Left cardiac atrium (tissue), 4 donors: ENCODE measurements around the gene CPNE6. TPM values are rescaled to one million over a fixed set of nuclear protein-coding genes. Genes with fewer than 3 reads are reported as not detected.
A peak's percentile ranks its signal among the peaks of the same experiment; 100 is the strongest.
"Not testable (repeated sequence)": the region's sequence is repeated elsewhere in the genome, so short reads cannot be mapped to it uniquely, and the experiment has no call there.

ENCODE experiments used
- ATAC-seq, 2 donors: fragments of 200-7000 bp; cut with Tn5 transposase; one replicate each; pipeline ENCODE4 v1.9.1; 2020; ENCODE audit warnings: mild to moderate bottlenecking in 2 of 2, moderate library complexity in 2 of 2
- DNase-seq: peaks from one replicate; pipeline ENCODE4 v3.0.0-alpha.2; 2020
- intact Hi-C, 2 donors: fragments of 100-400 bp; cut with DNase I; formaldehyde crosslinking; loops; one replicate each; pipeline versions ENCODE4 v1.14.1 to v1.15.1; 2022 to 2023
- long read RNA-seq: library from polyadenylated mRNA; unstranded; transcript quantifications from one replicate; pipeline ENCODE4 v2.0.0, GENCODE V29; 2021
- total RNA-seq, 2 donors: library from RNA; stranded (reverse); fragmentation: NEBNext Ultra II Directional; extraction: Animal tissue kit (Norgen Biotek cat#: 25700); gene quantifications; one replicate each; pipeline ENCODE4 v1.2.1, GENCODE V29; 2021
- donor health status: DM: no; HTN: yes; CAD: no.
- donor health status: DM: no; HTN: yes; CAD: no; lungs with severe emphysema.
- donor health status: DM: yes; HTN: yes; CAD: no.
- donor health status: Dilated cardiomyopathy.

CPNE6 gene
- not detected for total RNA-seq
- long read RNA-seq: 0 reads

DNA sequence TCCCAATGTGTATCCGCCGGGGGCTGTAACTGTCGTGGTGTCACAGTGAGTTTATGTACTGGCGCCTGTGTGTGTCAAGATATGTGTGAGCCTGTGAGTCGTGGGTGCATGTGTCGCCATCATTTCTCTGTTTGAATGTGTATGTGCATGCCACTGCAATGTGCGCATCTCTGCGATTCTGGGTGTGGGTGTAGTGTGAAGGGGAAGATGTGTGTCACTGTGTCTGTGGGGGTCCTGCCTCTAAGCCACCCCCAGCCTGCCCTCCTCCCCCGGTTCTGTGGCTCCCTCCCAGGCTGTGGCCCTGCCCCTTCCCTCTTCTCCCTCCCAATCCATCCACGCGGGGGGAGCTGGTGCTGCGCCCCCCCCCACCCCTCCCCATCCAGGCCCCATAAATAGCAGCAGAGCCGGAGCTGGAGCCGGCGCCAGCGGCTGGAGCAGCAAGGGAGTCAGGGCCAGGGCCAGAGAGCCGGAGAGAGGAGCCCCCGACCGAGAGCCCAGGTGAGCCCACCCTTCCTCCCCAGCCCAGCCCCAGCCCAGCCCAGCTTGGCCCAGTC lies at the start of gene CPNE6:
Gene CPNE6 (plus strand): TSS at position 419 of the 554 bp plus-strand sequence. CDS start 1,375 bp downstream, outside the sequence.
- no peak for ATAC-seq
- intact Hi-C loops: no loop called here
- DNase-seq: no peak

DNA sequence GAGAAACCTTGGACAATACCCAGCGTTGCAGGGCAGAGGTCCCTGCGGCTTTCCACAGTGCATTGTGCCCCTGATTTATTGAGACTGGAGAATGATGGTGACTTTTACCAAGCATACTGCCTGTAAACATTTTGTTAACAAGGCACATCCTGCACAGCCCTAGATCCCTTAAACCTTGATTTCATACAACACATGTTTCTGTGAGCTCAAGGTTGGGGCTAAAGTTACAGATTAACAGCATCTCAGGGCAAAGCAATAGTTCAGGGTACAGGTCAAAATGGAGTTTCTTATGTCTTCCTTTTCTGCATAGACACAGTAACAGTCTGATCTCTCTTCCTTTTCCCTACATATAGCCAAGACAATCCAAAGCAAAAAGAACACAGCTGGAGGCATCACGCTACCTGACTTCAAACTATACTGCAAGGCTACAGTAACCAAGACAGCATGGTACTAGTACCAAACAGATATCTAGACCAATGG lies 46.4 kb upstream of the CPNE6 start:
- intact Hi-C loops, DNase-seq, ATAC-seq: not testable (repeated sequence)

DNA sequence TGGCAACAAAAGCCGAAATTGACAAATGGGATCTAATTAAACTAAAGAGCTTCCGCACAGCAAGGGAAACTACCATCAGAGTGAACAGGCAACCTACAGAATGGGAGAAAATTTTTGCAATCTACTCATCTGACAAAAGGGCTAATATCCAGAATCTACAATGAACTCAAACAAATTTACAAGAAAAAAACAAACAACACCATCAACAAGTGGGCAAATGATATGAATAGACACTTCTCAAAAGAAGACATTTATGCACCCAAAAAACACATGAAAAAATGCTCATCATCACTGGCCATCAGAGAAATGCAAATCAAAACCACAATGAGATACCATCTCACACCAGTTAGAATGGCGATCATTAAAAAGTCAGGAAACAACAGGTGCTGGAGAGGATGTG lies 41.7 kb upstream of the CPNE6 start:
- intact Hi-C loops, ATAC-seq, DNase-seq: not testable (repeated sequence)

DNA sequence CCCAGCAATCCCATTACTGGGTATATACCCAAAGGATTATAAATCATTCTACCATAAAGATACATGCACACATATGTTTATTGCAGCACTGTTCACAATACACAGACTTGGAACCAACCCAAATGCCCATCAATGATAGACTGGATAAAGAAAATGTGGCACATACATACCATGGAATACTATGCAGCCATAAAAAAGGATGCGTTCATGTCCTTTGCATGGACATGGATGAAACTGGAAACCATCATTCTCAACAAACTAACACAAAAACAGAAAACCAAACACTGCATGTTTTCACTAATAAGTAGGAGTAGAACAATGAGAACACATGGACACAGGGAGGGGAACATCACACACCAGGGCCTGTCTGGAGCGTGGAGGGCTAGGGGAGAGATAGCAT lies 40.0 kb upstream of the CPNE6 start:
- DNase-seq, ATAC-seq, intact Hi-C loops: not testable (repeated sequence)

DNA sequence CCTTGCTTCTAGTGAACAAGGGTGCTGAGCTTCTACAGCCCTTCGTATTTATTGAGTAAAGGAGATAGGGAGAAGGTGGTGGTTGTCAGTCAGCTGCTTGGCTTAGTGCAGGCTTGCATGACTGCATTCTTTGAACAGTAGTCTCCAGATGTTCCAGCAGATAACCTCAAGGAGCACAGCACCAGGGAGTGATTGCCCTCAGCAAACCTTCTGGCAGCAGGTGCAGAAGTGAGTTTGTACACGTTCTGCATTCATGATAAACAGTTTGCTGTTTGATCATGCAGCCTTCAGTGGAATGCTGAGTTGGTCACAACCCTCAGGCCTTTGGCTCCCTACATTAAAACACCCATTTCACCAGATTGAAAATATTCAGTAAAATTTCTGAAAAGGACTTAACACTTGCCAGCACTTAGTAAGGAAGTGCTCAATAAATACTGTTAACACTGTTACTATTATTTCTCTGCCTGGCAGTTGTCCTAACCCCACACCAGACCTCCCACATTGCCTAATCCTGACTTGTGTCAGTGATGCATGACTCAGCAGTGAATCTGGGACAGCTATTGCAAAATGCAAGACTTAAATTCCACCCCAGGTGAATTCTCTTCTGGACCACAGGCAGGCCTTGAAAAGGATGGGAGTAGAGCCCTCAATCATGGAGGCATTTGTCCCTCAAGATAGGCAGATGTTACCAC lies 38.5 kb upstream of the CPNE6 start:
- ATAC-seq (peak in 1 of 2 donors; percentile 47), DNase-seq (no peak)
- intact Hi-C loops: no loop called here

DNA sequence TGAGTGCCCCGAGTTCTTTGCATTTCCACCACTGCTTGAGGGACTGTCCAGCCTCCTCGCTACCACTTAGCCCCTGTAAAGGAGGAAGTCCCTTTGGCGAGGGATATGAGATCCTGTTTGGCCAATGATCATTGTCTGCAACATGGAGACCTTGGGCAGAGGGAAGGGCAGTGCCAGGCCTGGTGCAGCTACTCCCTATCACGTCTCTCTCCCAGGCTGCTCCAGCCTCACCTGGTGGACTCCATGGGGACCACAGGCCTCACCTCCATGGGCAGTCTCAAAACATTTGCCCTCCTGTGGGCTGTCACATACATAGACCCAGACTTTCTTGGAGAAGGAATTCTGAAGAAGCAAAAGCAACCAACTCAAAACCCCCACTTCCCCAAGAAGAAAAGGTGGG lies 35.6 kb upstream of the CPNE6 start:
- intact Hi-C loops, DNase-seq: not testable (repeated sequence)
- ATAC-seq: peak; percentile 9 to 12

DNA sequence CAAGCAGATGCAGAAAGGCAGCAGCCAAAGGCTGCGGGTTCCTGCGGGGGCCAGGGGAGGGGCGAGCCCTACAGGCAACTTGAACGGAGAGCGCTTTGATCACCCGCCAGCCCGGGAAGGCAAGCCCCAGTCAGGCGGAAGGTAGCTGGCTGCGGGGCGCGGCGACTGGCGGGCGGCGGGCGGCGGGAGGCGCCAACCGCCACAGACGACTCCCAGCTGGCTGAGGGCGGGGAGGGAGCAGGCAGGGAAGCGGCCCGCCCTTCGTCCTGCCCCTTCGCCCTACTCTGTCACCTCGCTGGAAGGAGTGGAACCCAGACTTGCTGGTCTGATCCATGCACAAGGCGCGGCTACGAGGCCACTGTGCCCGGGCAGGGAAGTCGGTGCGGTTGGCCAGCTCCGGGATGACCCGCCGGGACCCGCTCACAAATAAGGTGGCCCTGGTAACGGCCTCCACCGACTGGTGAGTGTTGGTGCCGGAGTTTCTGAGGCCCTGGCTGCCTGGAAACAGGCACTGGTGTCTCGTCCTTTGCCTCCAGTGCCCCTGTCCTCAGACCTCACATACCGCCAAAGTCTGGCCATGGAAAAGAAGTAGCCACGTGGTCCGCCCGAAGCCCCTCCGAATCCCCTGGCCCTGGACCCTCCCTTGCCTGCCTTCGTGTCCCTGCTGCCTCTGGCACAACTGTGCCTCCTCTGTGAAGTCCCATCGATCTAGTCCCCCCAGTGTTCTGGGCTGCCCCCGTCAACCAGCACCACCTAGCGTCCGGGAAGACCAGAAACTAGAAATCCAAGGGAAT lies 35.0 kb upstream of the CPNE6 start:
- intact Hi-C loops: no loop called here
- ATAC-seq: peak; percentile 95 to 96
- DNase-seq: peak; percentile 85

DNA sequence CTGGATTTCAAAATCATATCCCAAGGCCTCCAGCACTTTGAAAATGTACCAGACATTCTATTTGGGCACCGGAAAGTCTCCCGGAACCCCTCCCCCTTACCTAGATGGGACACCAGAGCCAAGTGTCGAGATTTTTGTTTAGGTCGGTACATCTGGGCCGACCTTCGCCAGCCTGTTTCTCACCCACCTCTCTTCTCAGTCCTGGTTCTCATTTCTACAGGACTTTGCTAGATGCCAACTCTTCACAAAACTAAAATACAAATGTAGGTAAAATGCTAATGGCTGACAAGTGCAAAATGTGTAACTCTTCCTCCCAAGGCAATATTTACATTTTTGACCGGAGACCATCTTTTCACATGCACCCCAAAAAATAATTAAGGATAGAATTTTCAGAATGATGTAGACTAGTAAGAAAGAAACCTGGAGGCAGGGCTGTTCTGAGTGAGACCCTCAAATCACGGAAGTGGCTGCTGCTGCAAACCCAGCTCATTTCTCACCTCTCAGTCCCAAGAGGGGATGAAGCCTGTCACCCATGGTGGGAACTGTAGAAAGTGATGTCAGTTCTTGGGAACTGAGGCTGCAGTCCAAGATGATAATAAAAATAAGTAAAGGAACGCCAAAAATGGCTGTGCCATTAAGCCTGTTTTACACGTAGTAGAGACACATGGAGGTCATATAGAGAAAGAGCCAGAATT lies 34.3 kb upstream of the CPNE6 start:
- intact Hi-C loops, ATAC-seq, DNase-seq: not testable (repeated sequence)

DNA sequence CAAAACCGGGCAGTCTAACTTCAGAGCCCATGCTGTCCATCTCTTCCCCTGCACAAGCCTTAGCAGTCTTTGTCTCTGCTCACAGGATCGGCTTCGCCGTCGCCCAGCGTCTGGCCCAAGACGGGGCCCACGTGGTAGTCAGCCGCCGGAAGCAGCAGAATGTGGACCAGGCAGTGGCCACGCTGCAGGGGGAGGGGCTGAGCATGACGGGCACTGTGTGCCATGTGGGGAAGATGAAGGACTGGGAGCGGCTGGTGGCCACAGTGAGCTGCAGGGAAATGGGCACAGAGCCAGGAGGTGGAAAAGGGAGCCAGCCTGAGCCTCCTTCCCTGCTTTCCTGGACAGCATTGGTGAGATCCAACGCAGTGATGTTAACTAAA lies 33.7 kb upstream of the CPNE6 start:
- intact Hi-C loops: no loop called here
- DNase-seq: no peak
- no peak for ATAC-seq

DNA sequence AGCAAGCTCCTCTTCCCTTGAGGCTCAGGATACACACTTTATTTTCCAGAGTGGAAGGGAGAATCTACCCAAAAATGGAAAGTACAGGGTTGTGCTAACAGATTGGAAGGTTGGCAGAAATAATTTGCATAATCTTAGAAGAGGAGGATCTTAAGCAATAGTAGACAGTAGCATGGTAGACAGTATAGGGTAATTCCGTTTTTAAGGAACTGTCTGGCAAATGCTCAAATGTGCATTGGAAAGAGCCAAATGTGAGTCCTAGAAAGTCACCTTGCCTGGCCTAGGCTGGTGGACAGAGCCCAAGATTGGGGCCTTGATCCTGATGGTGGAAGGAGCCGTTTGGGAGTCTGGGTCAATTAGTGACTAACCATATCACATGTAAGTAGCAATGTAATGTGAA lies 32.7 kb upstream of the CPNE6 start:
- DNase-seq: no peak
- intact Hi-C loops: no loop called here
- no peak for ATAC-seq

DNA sequence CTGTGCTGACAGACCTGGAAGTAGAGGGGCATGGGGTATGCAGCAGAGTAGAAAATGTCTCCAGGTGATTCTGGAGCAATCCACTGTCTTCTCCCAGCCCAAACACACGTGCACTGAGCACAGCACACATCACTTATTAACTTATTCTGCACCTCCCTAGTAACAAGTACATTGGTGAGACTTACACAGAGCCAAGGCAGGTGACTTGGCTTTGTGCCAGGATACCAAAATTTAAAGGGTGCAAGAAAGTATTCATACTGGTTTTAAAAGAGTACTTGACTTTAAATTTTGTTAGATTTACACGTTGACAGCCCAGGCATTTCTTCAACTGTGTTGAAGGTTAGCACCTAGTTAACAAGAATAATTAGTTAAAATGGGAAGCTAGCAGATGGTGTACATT lies 30.7 kb upstream of the CPNE6 start:
- no peak for DNase-seq
- intact Hi-C loops: no loop called here
- no peak for ATAC-seq

DNA sequence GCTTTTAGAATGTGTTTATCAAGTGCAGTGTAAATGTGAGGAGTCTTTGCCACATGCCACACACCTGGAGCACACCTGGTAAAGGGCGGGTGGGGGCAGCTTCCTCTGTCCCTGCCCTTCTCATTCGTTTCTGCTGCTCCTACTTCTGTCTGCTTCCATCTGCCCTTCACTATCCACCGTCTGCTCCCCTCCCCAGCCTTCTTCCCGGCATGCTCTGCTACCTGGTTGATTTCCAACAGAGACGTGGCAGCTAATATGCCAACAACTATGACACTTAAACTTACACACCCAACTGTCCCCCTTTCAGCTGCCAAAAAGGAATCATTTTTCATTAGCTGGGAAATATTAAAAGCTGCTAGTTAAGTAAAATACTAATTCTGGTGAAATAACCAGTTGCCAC lies 28.6 kb upstream of the CPNE6 start:
- DNase-seq (no peak), ATAC-seq (peak in 1 of 2 donors; percentile 32)
- intact Hi-C loops: no loop called here

DNA sequence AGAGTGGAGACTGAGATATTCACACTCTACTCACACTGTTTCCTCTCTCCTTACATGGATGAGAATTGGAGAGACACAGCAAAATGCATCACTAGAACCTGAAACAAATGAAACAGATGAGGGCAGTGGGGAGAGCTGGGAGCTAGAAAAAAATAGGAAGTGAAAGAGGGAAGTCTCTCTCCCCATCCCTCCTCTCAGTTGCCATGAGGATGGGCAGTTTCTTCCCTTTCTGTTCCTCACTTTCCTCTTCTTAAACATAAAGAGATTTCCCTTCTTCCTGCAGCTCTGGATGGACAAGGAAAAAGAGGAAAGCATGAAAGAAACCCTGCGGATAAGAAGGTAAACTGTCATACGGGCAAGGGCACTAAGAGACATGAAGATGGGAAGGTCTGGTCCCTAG lies 22.4 kb upstream of the CPNE6 start:
- ATAC-seq, DNase-seq, intact Hi-C loops: not testable (repeated sequence)

DNA sequence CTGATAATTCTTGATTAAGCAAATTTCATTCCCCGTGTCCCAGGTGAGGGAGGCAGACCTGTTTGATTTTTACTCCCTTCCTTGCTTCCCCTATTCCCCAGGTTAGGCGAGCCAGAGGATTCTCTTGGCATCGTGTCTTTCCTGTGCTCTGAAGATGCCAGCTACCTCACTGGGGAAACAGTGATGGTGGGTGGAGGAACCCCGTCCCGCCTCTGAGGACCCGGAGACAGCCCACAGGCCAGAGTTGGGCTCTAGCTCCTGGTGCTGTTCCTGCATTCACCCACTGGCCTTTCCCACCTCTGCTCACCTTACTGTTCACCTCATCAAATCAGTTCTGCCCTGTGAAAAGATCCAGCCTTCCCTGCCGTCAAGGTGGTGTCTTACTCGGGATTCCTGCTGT lies 20.6 kb upstream of the CPNE6 start:
- ATAC-seq, DNase-seq, intact Hi-C loops: not testable (repeated sequence)

DNA sequence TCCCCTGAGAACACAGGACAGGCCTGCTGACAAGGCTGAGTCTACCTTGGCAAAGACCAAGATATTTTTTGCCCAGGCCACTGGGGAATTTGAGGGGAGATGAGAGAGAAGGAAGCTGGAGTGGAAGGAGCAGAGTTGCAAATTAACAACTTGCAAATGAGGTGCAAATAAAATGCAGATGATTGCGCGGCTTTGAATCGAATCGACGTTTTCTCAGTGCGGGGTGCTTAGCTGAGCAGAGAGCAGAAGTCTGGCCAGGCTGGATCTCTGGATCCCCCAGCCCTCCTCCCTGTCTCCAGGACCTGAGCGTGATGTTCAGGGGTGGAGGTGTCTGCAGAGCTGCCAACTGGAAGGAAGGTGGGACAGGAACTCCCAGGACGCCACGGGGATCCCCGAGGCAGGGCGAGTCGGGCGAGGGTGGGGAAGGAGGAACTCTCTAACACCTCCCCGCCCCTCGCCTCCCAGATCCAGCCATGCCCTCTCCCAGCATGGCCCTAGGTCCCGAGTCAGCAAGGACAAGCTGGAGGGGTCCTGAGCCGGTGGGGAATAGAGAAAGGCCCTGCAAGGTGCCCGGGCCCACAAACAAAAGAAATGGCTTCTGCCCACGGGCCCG lies 20.1 kb upstream of the CPNE6 start:
- intact Hi-C loops: no loop called here
- ATAC-seq (peak; percentile 17 to 29), DNase-seq (no peak)

DNA sequence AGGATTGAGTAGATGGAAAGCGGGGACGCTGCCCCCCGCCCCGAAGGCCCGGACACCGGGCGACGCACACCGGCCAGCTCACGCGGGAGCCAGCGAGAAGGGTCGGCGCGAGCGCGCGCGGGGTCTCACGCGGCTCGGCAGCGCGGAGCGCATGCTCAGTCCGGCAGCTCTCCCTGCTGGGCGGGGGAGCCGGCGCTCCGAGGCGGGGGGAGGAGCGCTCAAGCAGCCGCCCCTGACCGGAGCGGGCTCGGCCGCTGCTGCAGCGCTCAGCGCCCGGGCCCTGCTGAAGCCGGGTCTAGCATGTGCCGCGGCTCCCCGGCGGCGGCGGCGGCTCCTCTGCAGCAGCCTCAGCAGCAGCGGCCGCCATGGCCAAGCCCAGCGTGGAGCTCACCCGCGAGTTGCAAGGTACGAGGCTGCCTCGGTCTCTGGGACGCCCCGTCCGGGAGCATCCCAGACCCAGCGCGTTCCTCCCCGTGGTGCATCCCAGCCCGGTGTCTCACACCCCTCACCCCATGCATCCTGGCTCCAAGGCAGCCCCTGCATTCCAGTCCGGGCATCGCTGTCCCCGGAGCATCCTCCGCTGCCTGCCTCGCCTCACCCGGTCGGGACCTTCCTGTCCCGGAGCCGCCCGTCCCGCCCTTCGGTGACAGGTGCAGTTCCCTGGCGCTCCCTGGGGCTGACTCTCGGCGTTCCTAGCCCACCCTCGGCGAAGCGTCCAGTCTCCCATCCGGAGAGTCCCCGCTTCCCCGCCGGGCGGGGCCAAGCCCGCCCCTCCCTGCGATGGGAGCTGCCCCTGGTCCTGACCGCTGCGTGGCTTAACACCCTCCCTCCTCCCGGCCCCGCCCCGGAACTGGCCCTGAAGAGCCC lies 19.3 kb upstream of the CPNE6 start, which contains the start of gene CARMIL3:
Gene CARMIL3 (plus strand): TSS at position 221 of the 867 bp plus-strand sequence. CDS start 145 bp downstream, at position 366.
- intact Hi-C loops: no loop called here
- DNase-seq: peak; percentile 69
- ATAC-seq: peak; percentile 92 to 95

DNA sequence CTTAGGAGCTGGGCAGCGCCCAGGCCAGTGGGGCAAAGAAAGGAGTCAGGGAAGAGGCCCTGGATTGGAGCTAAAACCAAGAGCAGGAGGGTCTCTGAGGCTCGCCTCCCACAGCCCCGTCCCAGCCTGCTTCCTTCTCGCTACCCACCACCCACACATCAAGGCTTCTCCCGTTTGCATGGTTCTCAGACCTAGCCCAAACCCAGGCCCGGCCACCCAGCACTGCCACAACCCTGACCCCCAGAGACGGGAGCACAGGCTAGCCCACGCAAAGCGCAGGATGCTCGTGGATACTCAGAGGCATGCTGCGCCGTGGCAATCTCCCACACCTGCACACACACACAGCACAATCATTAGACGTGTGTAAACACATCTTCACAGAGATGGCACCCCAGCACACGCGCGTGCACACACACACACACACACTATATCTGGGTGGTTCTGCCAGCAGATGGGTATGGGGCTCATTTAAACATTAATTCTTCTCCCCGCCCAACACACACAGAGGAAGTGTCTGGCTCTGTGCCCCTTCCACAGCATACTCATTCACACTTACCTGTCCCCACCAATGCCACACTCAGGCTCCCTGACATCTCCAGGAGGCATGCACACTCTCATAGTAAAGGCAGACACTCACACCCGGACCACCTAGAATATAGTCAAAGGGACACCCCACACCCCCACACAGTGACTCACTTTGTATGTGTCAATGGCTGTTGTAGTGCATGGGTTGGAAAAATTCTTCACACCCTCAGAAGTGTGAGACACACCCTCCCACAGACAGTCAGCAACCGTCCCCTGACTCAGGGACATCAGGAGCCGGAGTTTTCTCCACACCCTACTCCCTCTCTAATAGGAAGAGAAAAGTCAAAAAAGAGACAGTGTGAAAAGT lies 18.5 kb upstream of the CPNE6 start:
- intact Hi-C loops: no loop called here
- no peak for DNase-seq
- no peak for ATAC-seq
